ENCODE data around the gene MCL1. TPM values are rescaled to one million over a fixed set of nuclear protein-coding genes. Genes with fewer than 3 reads are reported as not detected.
"Not testable (repeated sequence)": the region's sequence is repeated elsewhere in the genome, so short reads cannot be mapped to it uniquely, and the experiment has no call there.

MCL1 gene
- total RNA-seq, 1 donor from 2014 or later = 256 TPM

DNA sequence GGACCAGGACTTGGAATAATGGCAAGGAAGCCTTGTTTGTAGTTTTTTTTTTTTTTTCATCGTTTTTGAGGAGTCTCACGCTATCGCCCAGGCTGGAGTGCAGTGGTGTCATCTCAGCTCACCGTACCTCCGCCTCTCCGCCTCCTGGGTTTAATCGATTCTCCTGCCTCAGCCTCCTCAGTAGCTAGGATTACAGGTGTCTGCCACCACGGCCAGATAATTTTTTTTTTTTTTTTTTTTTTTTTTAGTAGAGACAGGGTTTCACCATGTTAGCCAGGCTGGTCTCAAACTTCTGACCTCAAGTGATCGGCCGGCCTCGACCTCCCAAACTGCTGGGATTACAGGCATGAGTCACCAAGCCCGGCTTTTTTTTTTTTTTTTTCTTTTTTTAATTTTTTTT lies 23.0 kb upstream of the MCL1 start:
- not testable (repeated sequence) for DNase-seq

DNA sequence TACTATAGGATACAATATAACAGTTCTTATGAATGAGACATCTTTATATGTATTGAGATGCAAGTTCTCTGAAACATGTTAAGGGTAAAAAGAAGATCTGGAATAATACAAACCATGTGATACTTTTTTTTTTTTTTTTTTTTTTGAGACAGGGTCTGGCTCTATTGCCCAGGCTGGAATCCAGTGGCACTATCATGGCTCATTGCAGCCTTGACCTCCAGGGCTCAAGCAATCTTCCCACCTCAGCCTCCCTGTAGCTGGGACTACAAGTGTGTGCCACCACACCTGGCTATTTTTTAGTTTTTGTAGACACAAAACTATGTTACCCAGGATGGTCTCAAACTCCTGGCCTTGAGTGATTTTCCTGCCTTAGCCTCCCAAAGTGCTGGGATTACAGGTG lies 22.1 kb upstream of the MCL1 start:
- DNase-seq = no peak

DNA sequence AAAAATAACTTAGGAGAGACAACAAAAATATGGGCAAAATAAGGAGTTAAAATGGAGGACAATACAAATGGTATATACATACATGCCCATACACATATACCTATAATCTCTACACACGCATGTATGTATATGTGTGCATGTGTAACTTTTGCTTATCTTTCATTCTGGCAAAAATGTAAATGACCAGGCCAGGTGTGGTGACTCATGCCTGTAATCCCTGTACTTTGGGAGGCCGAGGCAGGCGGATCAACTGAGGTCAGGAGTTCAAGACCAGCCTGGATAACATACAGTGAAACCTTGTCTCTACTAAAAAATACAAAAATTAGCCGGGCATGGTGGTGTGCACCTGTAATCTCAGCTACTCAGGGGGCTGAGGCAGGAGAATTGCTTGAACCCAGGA lies 18.9 kb upstream of the MCL1 start:
- DNase-seq = not testable (repeated sequence)

DNA sequence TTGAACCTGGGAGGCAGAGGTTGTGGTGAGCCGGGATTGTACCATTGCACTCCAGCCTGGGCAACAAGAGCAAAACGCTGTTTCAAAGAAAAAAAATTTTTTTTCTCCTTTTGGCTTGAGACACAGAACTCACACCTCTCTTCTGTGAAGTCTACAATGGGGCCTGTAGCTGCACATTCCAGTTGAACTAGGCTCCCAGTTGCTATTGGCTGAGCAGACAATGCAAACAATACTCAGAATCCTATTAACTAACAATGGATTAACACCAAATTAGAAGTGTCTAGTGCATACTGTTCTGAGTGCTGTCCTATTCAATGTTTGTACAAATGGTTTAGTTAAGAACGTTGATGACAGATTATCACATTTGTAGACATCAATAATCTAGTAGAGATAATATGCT lies 17.6 kb upstream of the MCL1 start:
- no peak for DNase-seq

DNA sequence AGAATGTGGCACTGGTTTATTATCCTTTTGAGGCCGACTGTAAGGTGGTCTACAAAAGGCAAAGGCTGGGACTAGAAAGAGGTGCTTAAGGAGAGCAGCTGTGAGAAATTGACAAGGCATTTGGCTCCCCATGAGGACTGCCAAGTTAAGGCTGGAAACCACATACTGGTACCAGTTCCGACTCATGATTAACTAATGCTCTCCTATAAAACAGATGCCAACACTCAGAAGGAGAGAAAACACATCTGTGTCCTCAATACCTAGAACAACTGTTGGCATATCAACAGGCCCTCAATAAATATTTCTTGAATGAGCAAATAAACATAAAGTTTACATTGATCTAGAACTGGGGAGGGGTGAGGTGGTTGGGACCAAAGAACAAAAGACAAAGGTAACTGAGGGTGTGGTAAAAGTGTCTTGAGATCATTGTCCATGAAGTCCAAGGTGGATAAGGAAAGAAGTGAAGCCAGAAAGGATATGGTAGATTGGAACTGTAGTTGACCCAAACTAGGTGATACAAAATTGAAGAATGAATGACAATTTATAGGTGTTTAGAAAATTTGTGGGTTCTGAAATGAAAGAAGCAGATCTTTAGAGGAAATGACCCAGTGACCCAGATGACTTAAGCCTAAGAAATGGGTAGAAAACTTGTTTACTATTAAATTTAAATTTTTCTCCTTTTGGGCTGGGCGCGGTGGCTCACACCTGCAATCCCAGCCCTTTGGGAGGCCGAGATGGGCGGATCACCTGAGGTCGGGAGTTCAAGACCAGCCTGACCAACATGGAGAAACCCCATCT lies 16.9 kb upstream of the MCL1 start:
- no peak for DNase-seq

DNA sequence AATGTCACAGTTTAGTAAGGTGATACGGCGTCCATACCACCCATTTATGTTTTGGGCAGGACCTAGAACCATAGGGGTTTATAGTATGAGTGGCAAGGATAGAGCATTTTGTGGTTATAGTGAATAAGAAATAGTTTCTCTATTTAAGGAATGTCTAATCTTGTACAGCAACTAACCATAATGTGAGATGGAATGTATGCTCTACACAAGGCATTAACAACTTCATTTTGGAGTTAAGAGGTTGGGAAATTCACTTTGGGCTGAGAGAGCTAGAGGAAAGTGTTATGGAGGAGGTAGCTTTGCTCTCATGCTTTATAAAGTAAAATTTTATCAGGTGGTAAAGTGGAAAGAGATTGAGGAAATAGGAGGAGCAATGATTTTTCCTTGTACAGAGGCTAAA lies 3.0 kb upstream of the MCL1 start:
- no peak for DNase-seq

DNA sequence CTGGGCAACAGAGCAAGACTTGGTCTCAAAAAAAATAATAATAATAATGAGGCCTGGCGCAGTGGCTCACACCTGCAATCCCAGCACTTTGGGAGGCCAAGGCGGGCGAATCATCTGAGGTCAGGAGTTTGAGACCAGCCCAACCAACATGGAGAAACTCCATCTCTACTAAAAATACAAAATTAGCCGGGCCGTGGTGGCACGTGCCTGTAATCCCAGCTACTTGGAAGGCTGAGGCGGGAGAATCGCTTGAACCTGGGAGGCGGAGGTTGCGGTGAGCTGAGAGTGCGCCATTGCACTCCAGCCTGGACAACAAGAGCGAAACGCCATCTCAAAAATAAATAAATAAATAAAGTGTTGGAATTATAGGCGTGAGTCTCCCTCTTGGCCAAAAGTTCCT lies 2.6 kb upstream of the MCL1 start:
- not testable (repeated sequence) for DNase-seq

DNA sequence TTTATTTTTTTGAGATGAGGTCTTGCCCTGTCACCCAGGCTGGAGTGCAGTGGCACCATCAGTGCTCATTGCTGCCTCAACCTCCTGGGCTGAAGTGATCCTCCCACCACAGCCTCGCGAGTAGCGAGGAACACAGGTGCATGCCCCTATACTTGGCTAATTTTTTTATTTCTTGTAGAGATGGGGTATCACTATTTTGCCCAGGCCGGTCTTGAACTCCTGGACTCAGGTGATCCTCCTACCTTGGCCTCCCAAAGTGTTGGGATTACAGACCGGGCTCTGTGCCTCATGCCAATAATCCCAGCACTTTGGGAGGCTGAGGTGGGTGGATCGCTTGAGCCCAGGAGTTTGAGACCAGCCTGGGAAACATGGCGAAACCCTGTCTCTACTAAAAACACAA lies 2.0 kb upstream of the MCL1 start:
- not testable (repeated sequence) for DNase-seq

DNA sequence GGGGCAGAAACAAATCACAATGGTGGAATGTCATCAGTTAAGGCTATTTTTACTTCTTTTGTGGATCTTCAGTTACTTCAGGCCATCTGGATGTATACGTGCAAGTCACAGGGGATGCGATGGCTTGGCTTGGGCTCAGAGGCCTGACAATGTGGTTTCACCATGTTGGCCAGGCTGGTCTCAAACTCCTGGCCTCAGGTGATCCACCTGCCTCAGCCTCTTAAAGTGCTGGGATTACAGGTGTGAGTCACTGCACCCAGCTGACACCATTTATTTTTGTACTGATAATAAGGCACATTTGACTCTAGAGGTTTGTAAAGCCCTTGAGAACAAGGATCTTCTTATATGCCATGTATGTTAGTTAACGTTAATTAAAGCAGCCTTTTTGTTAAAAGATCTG lies 1.6 kb upstream of the MCL1 start:
- not testable (repeated sequence) for DNase-seq

DNA sequence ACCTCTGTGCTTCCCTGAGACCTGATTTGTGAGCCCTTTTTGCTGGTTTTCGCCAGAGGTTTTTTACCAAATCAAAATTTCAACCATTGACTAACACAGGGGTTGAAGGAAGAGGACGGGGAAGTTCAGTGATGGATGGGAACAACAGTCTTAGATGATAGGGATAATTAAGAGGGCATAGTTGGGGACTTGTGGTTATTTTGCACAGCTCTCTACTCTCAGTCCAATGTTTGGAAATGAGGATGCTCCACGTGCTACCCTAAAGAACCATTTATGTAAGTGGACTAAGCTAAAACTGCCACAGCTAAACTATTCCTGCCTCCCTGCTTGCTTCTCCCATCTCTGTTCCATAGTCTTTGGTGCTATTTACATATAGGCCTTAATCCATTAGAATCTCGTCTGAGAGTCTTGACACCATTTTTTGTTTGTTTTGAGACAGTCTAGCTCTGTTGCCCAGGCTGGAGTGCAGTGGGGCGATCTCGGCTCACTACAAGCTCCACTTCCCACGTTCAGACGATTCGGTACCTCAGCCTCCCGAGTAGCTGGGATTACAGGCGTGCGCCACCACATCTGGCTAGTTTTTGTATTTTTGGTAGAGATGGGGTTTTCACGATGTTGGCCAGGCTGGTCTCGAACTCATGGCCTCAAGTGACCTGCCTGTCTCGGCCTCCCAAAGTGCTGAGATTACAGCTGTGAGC lies 684 bp upstream of the MCL1 start:
- DNase-seq = no peak

DNA sequence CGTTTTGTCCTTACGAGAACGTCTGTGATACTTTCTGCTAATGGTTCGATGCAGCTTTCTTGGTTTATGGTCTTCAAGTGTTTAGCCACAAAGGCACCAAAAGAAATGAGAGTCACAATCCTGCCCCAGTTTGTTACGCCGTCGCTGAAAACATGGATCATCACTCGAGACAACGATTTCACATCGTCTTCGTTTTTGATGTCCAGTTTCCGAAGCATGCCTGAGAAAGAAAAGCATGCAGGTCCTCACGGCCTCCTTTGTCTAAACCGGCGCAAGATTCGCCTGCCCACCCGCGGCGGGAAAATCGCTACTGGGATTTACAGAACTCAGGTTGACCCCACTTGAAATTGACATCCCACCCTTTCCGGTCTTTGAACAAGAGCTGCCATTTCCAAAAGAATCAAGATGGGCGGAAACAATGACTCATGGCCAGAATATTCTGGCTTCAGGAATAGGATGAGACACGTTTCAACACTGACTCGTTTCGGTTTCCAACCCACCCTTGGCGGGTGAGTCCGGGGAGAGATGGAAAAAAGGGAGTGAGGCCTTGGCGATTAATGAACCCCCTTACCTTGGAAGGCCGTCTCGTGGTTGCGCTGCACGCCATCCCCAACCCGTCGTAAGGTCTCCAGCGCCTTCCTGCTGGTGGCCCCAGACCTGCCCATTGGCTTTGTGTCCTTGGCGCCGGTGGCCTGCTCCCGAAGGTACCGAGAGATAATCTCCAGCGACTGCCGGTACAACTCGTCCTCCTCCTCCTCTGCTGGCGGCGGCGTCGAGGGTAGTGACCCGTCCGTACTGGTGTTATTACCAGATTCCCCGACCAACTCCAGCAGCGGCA lies 919 bp downstream of the MCL1 start:
- DNase-seq = peak; percentile 91

DNA sequence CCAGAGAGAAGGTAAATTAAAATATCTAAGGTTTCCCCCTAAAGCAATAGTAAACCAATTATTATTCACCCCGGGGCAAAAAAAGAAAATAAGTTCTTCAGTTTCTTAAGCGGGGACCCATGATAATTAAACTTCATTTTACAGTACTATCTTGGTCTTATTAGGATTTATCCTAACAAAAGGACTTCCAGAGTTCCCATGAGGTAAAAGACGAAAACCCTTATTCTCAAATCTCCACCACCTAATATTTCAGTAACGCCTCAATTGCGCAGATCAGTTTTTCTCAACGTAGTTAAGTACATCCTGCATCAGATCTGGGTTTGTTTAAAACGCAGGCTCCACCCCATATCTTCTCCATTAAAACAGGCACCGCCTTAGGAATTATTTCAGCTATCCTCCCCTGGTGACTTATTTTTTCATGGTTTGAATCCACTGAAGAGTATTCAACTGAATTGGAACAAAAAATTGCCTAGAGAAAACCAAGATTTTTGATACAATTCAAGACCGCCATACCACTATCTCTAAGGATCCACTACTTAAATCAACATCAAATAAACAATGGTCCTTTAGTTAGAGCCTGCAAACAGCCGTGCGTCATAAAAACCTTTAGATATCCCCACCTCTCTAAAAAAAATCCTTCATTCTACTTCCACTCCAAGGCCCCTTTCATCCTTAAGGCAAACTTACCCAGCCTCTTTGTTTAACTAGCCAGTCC lies 1.7 kb downstream of the MCL1 start:
- peak; percentile 64 for DNase-seq

DNA sequence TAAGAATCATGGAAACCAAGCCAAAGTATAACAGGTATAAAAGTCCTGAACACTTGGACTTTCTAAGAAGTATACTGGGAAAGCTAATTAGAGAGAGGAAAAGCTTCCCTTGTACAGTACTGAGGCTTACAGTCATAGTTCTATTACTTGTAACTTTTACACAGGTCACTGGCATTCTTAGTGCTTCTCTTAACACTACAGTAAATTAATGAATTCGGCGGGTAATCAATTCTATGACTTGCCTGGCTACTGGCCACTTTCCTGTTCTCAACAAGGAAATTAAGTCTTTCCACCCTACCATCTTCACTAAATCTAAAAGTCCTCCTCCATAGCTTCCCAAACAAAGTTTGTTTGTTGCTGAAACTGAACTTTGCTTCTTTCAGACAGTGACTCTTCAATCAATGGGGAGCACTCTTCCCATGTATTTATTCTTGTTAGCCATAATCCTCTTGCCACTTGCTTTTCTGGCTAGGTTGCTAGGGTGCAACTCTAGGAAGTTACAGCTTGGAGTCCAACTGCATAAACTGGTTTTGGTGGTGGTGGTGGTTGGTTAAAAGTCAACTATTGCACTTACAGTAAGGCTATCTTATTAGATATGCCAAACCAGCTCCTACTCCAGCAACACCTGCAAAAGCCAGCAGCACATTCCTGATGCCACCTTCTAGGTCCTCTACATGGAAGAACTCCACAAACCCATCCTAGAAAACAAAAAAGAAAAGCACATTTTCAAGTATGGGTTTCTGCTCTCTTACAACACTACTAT lies 2.4 kb downstream of the MCL1 start:
- DNase-seq = peak; percentile 36

DNA sequence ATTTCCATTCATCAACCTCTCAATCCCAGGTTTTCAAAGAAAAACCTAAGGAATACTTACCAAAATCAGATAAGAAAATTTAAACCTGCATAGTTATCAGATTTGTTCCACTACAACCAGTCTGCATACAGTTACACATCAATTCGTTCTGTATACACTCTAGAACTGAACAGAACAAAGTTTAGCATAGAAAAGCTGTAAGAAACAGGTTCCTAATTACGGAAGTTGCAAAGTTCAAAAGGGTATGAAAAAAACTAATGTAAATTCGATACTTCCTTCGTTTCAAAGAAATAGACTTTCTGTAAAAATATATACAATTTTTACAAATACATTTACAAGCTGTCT lies 3.1 kb downstream of the MCL1 start:
- no peak for DNase-seq

DNA sequence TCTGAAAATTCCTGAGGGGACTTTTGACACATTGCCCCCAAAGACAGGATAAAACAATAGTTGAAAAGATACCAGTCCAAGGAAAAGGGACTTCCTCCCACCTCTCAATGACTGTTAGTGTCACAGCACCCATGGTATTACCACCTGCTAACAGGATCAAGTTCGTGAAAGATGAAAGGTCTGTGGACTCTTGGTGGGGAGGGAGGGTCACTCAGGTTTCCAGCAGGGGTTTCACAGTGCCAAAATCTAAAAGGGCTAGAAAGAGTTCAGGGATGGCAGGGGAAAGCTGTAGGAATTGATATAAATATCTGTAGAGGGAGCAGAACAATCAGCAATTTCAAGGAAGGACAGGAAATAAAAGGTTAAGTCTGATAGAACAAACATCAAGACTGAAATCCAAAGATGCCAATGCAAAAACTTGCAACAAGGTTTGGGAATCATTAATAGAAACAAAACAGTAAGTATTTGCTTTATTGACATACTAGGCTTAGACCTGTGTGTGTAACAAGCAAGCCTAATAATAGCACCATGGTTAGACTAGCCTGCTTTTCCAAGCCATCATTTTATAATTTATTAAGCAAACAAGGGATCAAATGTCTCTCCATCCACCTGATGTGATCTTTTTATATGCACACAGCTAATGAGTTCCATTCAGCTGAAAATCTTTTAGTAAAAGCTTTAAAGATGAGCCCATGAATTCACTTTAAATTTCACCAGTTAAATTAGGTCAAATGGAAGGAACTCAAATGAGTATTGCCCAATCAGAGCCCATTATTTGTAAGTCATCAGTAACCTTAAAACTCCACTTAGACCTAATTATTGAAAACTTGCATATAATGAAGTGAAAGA lies 3.7 kb downstream of the MCL1 start:
- DNase-seq = peak; percentile 33

DNA sequence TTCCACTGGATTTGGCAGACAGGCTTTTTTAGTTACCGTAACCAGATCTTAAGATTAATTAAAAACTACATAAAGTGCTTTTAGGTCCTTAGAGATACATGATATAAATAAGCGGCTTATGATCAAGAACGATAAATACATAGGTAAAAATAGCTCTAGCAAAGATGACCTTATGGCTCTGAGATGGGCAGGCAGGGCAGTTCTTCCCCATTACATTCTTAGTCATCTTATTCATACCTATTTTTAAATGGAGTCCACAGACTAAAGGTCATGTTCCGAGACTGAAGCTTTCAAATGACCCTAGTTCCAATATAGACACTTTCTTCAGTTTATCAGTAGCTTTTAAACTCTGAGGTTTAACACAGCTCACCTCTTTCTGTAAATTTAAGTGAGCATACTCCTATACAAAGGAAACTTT lies 4.3 kb downstream of the MCL1 start:
- DNase-seq = peak; percentile 32

DNA sequence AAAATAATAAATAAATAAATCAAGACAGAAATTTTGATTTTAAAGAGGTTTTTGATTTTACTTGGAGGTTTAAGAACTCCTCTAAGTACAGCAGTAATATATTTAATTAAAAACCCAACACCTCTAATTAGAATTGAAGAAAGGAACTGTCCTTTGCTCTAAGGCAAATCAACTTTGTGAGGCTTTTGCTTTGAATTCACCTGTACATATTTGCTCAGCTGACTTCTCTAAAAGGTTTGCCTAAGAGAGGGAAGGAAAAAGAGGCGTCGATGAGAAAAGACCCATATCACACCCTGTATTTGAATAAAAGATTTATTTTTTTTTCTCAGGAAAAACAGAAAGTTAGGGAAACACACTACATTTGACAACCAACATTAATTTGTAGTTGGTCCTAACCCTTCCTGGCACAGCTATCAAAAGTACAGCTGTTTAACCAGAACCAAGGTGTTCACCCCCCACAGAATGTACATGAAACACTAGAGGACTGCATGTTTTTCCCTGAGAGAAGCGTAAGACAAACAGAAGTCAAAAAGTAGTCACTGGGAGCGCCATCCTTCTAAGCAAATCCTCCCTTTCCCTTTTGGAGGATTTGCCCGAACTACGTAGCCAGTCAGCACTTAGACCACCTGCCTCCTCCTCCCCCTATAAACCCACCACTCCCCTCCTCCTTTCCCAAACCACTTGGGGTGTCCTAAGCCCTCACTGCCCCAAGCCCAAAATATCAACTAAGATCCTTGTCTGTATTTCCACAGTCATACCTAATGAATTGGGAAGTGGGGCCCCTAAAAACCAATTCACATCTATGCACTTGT lies 4.9 kb downstream of the MCL1 start:
- peak; percentile 29 for DNase-seq

DNA sequence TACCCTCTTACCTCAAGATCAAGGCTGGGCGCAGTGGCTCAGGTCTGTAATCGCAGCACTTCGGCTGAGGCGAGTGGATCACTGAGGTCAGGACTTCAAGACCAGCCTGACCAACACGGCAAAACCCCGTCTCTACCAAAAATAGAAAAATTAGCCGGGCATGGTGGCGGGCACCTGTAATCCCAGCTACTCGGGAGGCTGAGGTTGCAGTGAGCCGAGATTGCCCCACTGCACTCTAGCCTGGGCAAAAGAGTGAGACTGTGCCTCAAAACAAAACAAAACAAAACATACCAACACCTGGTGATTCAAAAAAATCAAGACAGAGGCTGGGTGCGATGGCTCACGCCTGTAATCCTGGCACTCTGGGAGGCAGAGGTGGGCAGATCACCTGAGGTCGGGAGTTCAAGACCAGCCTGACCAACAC lies 5.8 kb downstream of the MCL1 start:
- not testable (repeated sequence) for DNase-seq

DNA sequence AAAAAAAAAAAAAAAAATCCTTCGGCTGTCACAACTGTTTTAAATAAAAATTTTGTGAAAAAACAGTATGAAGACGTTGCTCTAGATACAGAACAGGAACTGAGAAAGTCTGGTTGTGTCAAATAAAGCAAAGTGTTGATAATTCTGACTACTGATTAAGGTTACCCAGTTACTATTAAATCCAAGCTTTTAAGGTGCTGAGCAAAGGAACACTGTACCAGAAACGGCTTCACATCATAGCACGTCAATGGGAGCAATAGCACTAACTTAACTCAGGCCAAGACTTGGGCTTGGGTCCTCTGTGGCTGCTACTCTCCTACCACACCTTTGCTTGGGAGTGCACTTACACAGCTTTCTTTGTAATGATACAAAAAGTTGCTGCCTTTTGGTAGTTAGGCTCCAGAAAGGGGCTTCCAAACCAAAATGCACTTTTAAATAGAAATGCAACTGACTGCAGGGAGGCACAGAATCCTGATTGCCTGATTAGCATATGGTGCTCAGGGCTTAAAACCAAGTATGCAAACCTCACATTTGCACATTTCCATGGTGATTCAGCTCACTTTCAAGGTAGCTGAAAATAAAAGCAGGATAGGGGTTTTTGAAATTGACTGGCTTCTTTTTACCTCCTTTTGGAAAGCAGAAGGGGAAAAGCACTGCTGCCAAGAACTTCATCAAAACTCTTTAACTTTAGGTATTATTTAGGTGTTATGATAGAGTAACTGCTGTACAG lies 6.3 kb downstream of the MCL1 start:
- DNase-seq = no peak
